Lung (tissue), 12 donors: Measurements from ENCODE around the gene POLR2C. TPM values are rescaled to one million over a fixed set of nuclear protein-coding genes. Genes with fewer than 3 reads are reported as not detected.
A peak's percentile ranks its signal among the peaks of the same experiment; 100 is the strongest.

Experiments used
- ATAC-seq: fragments of 200-7000 bp; cut with Tn5 transposase; one replicate; pipeline ENCODE4 v1.9.1; 2020; ENCODE audit warnings: moderate number of reproducible peaks; ENCODE audit not compliant: insufficient read depth, low FRiP score
- DNase-seq, 3 donors: peaks; one replicate each; pipeline ENCODE4 v3.0.0-alpha.2; 2013 to 2017
- H3K27ac ChIP-seq, 2 donors: one replicate each; pipeline ENCODE4 v1.5.1; 2013; ENCODE audit warnings: mild to moderate bottlenecking in 2 of 2, moderate library complexity in 2 of 2, control low read depth in 1 of 2, inconsistent platforms in 1 of 2, low read depth in 1 of 2, low read length in 1 of 2
- H3K27me3 ChIP-seq, 3 donors: one replicate each; pipeline ENCODE4 v1.5.1; 2013; ENCODE audit warnings: low read length in 2 of 3; ENCODE audit not compliant: control insufficient read depth in 3 of 3, insufficient read depth in 3 of 3
- H3K36me3 ChIP-seq, 4 donors: one replicate each; pipeline ENCODE4 v1.5.1; 2013; ENCODE audit warnings: low read length in 4 of 4, mild to moderate bottlenecking in 1 of 4, moderate library complexity in 1 of 4; ENCODE audit not compliant: control insufficient read depth in 4 of 4, insufficient read depth in 4 of 4
- H3K4me1 ChIP-seq, 5 donors: one replicate each; pipeline ENCODE4 v1.5.1; 2013; ENCODE audit warnings: low read length in 5 of 5, mild to moderate bottlenecking in 2 of 5, moderate library complexity in 1 of 5; ENCODE audit not compliant: control insufficient read depth in 5 of 5, insufficient read depth in 5 of 5
- H3K4me3 ChIP-seq: one replicate; pipeline ENCODE4 v1.5.1; 2013; ENCODE audit warnings: mild to moderate bottlenecking, control low read depth, moderate library complexity
- H3K9ac ChIP-seq, 2 donors: one replicate each; pipeline ENCODE4 v1.5.1; 2013; ENCODE audit warnings: low read length in 2 of 2, control low read depth in 1 of 2; ENCODE audit not compliant: insufficient read depth in 1 of 2
- H3K9me3 ChIP-seq, 4 donors: one replicate each; pipeline ENCODE4 v1.5.1; 2013; ENCODE audit warnings: low read length in 3 of 4, mild to moderate bottlenecking in 1 of 4, moderate library complexity in 1 of 4; ENCODE audit not compliant: control insufficient read depth in 4 of 4, insufficient read depth in 3 of 4
- CTCF ChIP-seq: IDR thresholded peaks from 2 replicates; pipeline ENCODE4 v1.5.1; 2012; ENCODE audit warnings: mild to moderate bottlenecking; ENCODE audit errors: control extremely low read depth, extremely low read depth
- WGBS, 2 donors: extraction: QIAGEN DNeasy Blood & Tissue Kit; methylation state at CpG; one replicate each; pipeline ENCODE4 v1.1.7; 2013; 5-methylcytosine and 5-hydroxymethylcytosine counted together
- polyA plus RNA-seq, 2 donors: library from polyadenylated mRNA; stranded (reverse); fragments of 200-250 nt; gene quantifications; one replicate each; pipeline ENCODE4 v1.2.1, GENCODE V29; 2013
- total RNA-seq, 2 donors: library from RNA; depleted of rRNA in 1 of 2; stranded (reverse); fragments of >200 nt in 1 of 2; gene quantifications; one replicate each; pipeline ENCODE4 v1.2.1, GENCODE V29; 2014 to 2021
- donor health status: control.
- donor health status: control.
- donor health status: Bipolar disorder and iron deficiency.
- donor health status: healthy.
- donor health status: DM: yes; HTN: yes; CAD: no.

POLR2C gene
- total and polyA plus RNA-seq, 4 donors, result 65.8 to 124 (median 82.5) TPM

GRCh38 chr16:57477531-57478202, 15.2 kb downstream of the POLR2C start:
- peaks cover 0 to 19% (median 15%) of the 10 kb centered on the region in 4 donors for H3K36me3 ChIP-seq
- 59 to 63% methylated on average over 9 of the region's 9 CpGs for WGBS, 2 donors
- H3K27me3 ChIP-seq, result no peaks in the 10 kb centered on the region
- H3K4me1 ChIP-seq, result peaks cover 0 to 34% (median 3%) of the 10 kb centered on the region in 5 donors
- TF ChIP-seq CTCF, result no peak
- H3K9ac ChIP-seq, result no peak overlapping the region
- peak overlapping the region in 1 of 2 donors; percentile 18 for H3K27ac ChIP-seq
- H3K9me3 ChIP-seq, result no peaks in the 10 kb centered on the region
- no peak for ATAC-seq
- H3K4me3 ChIP-seq, result no peak overlapping the region
- peak in 2 of 3 donors; percentile 35 to 47 for DNase-seq

- 41 to 43% methylated on average over 14 to 15 of the region's 15 CpGs for WGBS, 2 donors
- ATAC-seq, result no peak
- no peak for TF ChIP-seq CTCF
- Histone ChIP-seq H3K4me3 (peak overlapping the region; percentile 20), H3K9ac (no peak overlapping the region), H3K27me3 (no peaks in the 10 kb centered on the region), H3K4me1 (peaks cover 0 to 34% (median 3%) of the 10 kb centered on the region in 5 donors), H3K9me3 (no peaks in the 10 kb centered on the region), H3K36me3 (peaks cover 0 to 10% (median 9%) of the 10 kb centered on the region in 4 donors), H3K27ac (peak overlapping the region in 1 of 2 donors; percentile 52)
- DNase-seq, result no peak
Observed at GRCh38 chr16:57478396-57479204, 16.1 kb downstream of the POLR2C start.

GRCh38 chr16:57479205-57479975, 16.9 kb downstream of the POLR2C start:
- Histone ChIP-seq H3K9ac (peak overlapping the region in 1 of 2 donors; percentile 11), H3K27ac (peak overlapping the region in 1 of 2 donors; percentile 52), H3K27me3 (no peaks in the 10 kb centered on the region), H3K36me3 (peaks cover 0 to 6% (median 4%) of the 10 kb centered on the region in 4 donors), H3K9me3 (no peaks in the 10 kb centered on the region), H3K4me1 (peaks cover 0 to 34% (median 3%) of the 10 kb centered on the region in 5 donors), H3K4me3 (peak overlapping the region; percentile 20)
- TF ChIP-seq CTCF, result no peak
- DNase-seq, result peak; percentile 60 to 76 (median 60)
- 25 to 34% methylated on average over 27 to 36 of the region's 36 CpGs for WGBS, 2 donors
- ATAC-seq, result no peak
